OCI-LY1 (cell line): ENCODE measurements around the gene CUX1.

Experiments
- H2AFZ ChIP-seq: fragments of 200-600 bp; sonication (generic), shearing (Covaris generic); 2 replicates; pipeline ENCODE4 v1.6.0; 2014; ENCODE audit warnings: antibody characterized with exemption, mild to moderate bottlenecking, low read length
- H3F3A ChIP-seq: fragments of 200-600 bp; sonication (generic), shearing (Covaris generic); 2 replicates; pipeline ENCODE4 v1.6.0; 2014; ENCODE audit warnings: mild to moderate bottlenecking, antibody characterized with exemption, low read length, moderate library complexity; ENCODE audit not compliant: insufficient read depth
- H3K27ac ChIP-seq: fragments of 200-600 bp; sonication (generic); 2 replicates; pipeline ENCODE4 v1.5.1; 2014; ENCODE audit warnings: low read length, mixed run types, mild to moderate bottlenecking, low read depth; ENCODE audit not compliant: poor library complexity, severe bottlenecking
- H3K27me3 ChIP-seq: fragments of 200-600 bp; sonication (generic); 2 replicates; pipeline ENCODE4 v1.6.0; 2014; ENCODE audit warnings: antibody characterized with exemption, mild to moderate bottlenecking, low read length, moderate library complexity; ENCODE audit not compliant: insufficient read depth
- H3K36me3 ChIP-seq: fragments of 200-600 bp; sonication (generic); 2 replicates; pipeline ENCODE4 v1.6.1; 2014; ENCODE audit warnings: mild to moderate bottlenecking, antibody characterized with exemption, low read length, moderate library complexity, mixed read lengths; ENCODE audit not compliant: insufficient read depth
- H3K4me1 ChIP-seq: fragments of 200-600 bp; sonication (generic); 2 replicates; pipeline ENCODE4 v1.5.1; 2014; ENCODE audit warnings: mild to moderate bottlenecking, low read length, moderate library complexity; ENCODE audit not compliant: insufficient read depth, severe bottlenecking
- H3K4me2 ChIP-seq: fragments of 200-600 bp; sonication (generic), shearing (Covaris generic); 2 replicates; pipeline ENCODE4 v1.6.1; 2014; ENCODE audit warnings: low read length
- H3K4me3 ChIP-seq: fragments of 200-600 bp; sonication (generic); 2 replicates; pipeline ENCODE4 v1.5.1; 2014; ENCODE audit warnings: low read length, low read depth, mild to moderate bottlenecking, mixed read lengths; ENCODE audit not compliant: poor library complexity, severe bottlenecking
- H3K79me2 ChIP-seq: fragments of 200-600 bp; shearing (Covaris generic); 2 replicates; pipeline ENCODE4 v1.6.1; 2016; ENCODE audit warnings: mixed run types, low read length, mixed read lengths; ENCODE audit not compliant: insufficient read depth
- H3K9ac ChIP-seq: fragments of 200-600 bp; sonication (generic), shearing (Covaris generic); 2 replicates; pipeline ENCODE4 v1.6.1; 2014; ENCODE audit warnings: mild to moderate bottlenecking, low read length, mixed read lengths
- H3K9me2 ChIP-seq: fragments of 200-600 bp; sonication (generic), shearing (Covaris generic); 2 replicates; pipeline ENCODE4 v1.6.1; 2014; ENCODE audit warnings: low read depth, mild to moderate bottlenecking, low read length, mixed read lengths
- H3K9me3 ChIP-seq: fragments of 200-600 bp; shearing (Covaris generic); 2 replicates; pipeline ENCODE4 v1.6.1; 2014; ENCODE audit warnings: low read length, mixed read lengths
- H4K20me1 ChIP-seq: fragments of 200-600 bp; sonication (generic), shearing (Covaris generic); 2 replicates; pipeline ENCODE4 v1.6.0; 2016; ENCODE audit warnings: mild to moderate bottlenecking, low read length; ENCODE audit not compliant: insufficient read depth
- CTCF ChIP-seq: fragments of 200-600 bp; sonication (generic), shearing (Covaris generic); IDR thresholded peaks from 2 replicates; pipeline ENCODE4 v1.5.1; 2017; ENCODE audit warnings: mild to moderate bottlenecking, antibody characterized with exemption, low read length, moderate library complexity, mixed read lengths
- EZH2 ChIP-seq: fragments of 200-600 bp; sonication (generic), shearing (Covaris generic); IDR thresholded peaks from 2 replicates; pipeline ENCODE4 v1.8.0; 2017; ENCODE audit warnings: borderline replicate concordance, mixed run types, mild to moderate bottlenecking, antibody characterized with exemption, low read length, moderate library complexity, mixed read lengths

CUX1 gene

DNA sequence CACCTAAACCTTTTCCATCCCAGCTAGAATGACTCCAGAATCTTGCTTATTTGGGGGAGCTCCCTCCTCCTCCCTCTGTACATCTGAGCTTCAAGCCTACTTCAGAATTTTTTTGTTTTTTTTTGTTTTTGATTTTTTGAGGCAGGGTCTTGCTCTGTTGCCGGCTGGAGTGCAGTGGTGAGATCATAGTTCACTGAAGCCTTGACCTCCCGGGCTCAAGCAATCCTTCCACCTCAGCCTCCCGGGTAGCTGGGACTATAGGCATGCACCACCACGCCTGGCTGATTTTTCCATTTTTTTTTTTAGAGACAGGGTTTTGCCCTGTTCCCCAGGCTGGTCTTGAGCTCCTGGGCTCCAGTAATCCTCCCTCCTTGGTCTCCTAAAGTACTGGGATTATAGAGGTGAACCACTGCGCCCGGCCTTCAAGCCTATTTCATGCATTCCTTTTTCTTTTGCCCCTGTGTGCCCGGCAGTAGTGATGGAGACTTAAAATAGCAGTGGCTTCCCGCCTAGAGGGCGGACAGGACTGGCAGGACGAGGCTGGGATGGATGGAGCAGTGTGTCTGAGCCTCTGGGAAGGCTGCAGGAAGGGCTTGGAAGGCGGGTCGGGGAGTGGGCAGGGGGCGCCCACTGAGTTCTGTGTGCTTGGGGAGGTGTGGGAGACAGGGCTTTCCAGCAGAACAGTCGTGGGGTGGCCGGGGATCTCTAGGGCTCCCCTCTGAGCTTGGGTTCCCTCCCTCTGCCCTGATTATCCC, 8.8 kb downstream of the CUX1 start:
- Histone ChIP-seq H3K9ac (peak overlapping the region; percentile 46; the same call in 1 of the 2 replicates), H3K4me1 (peaks cover 72% of the 10 kb centered on the region), H4K20me1 (no peaks in the 10 kb centered on the region), H3K27me3 (no peaks in the 10 kb centered on the region), H3F3A (no peaks in the 10 kb centered on the region), H3K79me2 (peaks cover 98% of the 10 kb centered on the region), H3K9me3 (no peaks in the 10 kb centered on the region), H3K36me3 (peaks cover 69% of the 10 kb centered on the region), H2AFZ (no peak overlapping the region), H3K9me2 (no peaks in the 10 kb centered on the region), H3K4me3 (peak overlapping the region; percentile 85), H3K4me2 (peak overlapping the region; percentile 75), H3K27ac (peak overlapping the region; percentile 86)
- TF ChIP-seq EZH2 (no peak), CTCF (no peak)

DNA sequence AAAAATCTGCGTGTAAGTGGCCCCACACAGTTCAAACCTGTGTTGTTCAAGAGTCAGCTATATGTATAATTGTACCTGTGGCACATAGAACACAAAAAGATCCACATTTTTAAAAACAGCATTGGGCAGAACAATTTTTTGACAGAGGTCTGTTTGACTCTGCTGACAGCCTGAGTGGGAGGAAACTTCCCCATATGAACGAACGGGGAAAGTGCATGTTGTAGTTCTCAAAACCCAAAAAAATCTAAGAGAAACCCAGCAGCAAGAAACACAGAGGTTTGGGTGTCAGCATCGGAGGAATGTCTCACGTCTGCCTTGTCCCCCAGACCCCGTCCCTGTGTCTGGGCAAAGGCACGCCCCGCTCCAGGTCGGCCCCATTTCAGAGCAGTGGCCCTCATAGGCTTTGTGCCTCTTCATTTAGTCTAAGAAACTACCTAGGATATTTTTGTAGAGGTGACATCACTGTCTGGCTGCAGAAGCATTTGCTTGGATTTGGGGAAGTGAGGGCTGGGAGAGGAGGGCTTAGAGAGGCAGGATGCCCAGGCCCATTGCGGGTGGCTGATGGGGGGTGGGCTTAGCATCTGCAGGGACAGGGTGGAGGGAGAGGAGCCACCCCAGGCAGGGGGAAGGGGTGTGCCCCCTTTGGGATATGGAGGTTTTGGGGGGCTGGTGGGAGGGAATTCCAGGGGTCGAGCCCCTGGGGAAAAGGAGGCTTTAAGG, 11.0 kb downstream of the CUX1 start:
- Histone ChIP-seq H3K9ac (no peak overlapping the region), H3K9me3 (no peaks in the 10 kb centered on the region), H3K4me3 (no peak overlapping the region), H3K9me2 (no peaks in the 10 kb centered on the region), H3K79me2 (peaks cover 100% of the 10 kb centered on the region), H3F3A (no peaks in the 10 kb centered on the region), H3K27me3 (no peaks in the 10 kb centered on the region), H4K20me1 (no peaks in the 10 kb centered on the region), H3K27ac (peak overlapping the region; percentile 23), H3K36me3 (peaks cover 79% of the 10 kb centered on the region), H2AFZ (no peak overlapping the region), H3K4me2 (no peak overlapping the region; the same call in 1 of the 2 replicates), H3K4me1 (peaks cover 68% of the 10 kb centered on the region)
- TF ChIP-seq CTCF (no peak), EZH2 (no peak)

DNA sequence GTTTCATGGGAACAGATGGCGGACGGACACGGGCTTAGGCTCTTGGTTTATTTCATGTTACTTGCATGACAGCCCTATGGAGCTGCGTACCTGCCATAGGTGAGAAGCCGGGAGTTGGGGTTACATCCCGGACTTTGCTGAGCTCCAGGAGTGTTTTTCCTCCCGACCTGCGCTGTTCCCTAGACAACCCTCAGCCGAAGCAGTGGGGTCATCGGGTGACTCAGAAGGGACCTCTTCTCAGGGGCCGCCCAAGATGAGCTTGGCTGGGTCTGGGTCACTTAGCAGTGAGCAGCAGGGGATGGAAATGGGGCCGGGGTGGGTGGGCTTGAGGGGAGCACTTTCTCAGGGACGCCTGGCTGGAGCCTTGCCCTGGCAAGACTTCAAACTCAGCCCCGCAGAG, 11.9 kb downstream of the CUX1 start:
- Histone ChIP-seq H3K79me2 (peaks cover 100% of the 10 kb centered on the region), H3F3A (no peaks in the 10 kb centered on the region), H3K27me3 (no peaks in the 10 kb centered on the region), H2AFZ (no peak overlapping the region), H4K20me1 (no peaks in the 10 kb centered on the region), H3K9me3 (no peaks in the 10 kb centered on the region), H3K4me2 (no peak overlapping the region), H3K9ac (no peak overlapping the region), H3K36me3 (peaks cover 74% of the 10 kb centered on the region), H3K4me1 (peaks cover 68% of the 10 kb centered on the region), H3K4me3 (no peak overlapping the region), H3K27ac (no peak overlapping the region), H3K9me2 (no peaks in the 10 kb centered on the region)
- TF ChIP-seq CTCF (no peak), EZH2 (no peak)
